GM18867 (cell line): ENCODE results near the gene CD6.
"Not testable (repeated sequence)": the region's sequence is repeated elsewhere in the genome, so short reads cannot be mapped to it uniquely, and the experiment has no call there.

Source experiments
- ATAC-seq: cut with Tn5 transposase; IDR thresholded peaks from one replicate; pipeline ENCODE4 v1.9.1; 2021; ENCODE audit warnings: mild to moderate bottlenecking, moderate library complexity; ENCODE audit not compliant: unreplicated experiment

CD6 gene

DNA sequence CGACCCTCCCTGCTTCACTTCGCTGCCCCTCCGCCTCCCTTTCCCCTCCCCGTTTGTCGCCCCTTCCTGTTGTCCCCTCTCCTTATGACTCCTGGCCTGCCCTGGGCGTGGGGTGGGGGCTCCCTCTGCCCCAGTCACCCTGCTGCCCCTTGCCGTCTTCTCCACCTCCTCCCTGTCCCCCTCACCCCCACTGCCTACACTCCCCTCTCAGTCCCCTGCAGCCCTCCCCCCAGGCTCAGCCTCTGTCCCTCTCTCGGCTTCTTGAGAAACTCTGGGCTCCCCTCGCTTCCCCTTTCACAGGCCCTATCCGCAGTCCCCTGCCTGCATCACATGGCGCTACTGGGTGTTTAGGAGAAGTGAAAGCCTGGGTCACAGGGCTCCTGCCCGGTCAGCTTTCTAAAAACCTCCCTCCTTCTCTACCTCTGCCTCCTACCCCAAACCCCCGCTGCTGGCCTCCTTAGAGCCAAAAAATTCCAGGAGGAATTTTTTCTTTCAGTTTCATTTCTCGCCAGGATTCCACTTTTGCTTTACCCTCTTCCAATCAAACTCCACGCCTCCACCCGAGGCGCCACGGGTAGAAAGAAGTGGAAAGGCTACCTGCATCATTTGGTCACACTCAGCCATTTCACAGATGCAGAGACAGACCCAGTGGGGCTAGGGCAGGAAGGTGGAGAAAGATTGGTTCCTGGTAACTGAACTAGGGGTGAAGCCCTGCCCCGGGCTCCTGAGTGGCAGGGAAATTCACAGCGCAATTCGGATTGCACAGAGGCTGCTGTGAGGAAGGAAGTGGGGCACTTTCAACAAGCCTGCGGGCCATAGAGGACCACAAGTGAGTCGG is 19.4 kb upstream of the CD6 start, which contains the start of gene SLC15A3:
Gene SLC15A3 (minus strand): TSS at position 273 of the 838 bp plus-strand sequence. CDS start 625 bp downstream, outside the sequence.
- ATAC-seq: peak; percentile 74

DNA sequence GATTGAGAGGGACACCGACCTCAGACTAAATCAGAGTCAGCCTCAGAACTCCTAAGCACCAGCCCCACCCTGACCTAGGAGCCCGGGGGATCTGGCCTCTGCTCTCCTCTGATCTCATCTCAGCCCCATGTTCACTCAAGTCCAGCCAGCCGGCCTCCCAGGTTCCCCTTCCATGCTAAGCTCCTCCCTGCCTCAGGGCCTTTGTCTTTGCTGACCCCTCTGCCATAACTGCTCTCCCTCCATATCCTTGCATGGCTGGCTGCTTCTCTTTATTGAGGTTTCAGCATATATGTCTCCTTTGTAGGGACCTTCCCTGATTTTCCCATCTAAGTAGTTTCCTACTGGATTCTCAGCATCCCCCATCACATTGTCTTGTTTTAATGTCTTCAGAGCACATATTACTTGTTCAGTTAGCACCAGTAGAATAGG is 18.7 kb upstream of the CD6 start:
- peak; percentile 6 for ATAC-seq

DNA sequence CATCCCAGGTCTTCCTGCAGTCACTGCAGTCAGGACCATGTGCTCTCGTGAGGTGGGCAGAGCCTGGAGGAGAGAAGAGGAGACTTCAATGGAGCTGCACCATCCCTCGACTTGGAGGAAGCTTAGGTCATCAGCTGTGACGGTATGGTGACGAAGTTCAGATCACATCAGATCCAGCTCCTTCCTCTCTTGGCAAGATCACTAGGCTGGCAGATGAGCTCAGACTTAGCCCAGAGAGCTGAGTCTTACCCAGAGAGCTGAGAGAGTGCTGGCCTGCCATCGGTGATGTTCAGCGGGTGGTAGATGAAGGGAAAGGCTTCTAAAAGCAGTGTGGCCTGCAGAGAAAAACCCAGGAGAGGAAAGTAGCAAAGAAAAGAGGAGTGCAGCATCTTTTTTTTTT is 17.7 kb upstream of the CD6 start:
- no peak for ATAC-seq

DNA sequence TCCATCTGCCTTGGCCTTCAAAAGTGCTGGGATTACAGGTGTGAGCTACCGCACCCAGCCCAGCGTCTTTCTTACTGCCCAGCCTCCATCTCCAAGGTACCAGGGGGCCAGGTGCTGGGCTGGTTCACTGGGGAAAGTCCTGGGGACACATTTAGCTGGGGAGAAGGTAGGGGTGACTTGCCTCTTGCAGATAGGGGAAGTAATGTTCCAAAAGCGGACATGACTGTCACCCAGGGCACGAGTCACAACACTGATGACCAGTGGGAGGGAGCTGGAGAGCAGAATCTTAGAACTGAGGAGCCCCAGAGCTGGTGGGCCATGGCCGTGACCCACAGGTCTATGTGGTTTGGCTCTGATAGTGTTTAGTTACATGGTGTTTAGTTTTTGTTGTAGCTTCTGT is 17.1 kb upstream of the CD6 start:
- ATAC-seq: no peak

DNA sequence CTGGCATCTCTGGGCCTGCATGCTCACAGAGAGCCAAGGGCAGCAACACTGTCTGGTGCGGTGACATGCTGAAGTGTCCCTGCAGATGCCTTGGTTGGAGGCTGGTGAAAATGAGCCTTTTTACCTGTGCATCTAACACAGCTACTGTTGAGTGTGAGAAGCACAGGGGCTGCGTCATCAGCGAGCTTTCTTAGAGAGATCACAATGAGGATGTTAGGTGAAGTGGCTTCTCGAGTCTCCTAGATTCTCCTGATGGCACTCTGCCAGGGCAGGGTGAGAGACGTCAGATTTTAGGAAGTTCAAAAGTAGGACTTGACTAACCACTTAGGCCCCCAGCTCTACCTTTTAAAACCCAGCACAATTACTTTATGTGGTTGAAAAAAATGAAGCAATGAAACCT is 15.9 kb upstream of the CD6 start:
- ATAC-seq: no peak

DNA sequence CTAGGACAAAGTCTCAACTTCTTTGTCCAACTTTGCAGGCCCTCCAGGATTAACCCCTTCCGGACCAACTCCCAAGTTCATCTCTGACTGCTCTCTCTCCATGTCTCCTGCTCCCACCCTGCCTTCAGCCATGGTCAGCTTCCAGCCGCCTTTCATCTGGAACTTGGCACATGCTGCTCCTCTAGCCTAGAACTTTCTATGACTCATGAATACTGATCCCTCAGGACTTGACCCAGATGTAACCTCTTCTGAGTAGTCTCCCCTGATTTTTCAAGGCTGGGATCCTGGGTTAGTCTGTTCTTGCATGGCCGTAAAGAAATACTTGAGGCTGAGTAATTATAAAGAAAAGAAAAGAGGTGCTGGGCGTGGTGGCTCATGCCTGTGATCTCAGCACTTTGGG is 14.3 kb upstream of the CD6 start:
- no peak for ATAC-seq

DNA sequence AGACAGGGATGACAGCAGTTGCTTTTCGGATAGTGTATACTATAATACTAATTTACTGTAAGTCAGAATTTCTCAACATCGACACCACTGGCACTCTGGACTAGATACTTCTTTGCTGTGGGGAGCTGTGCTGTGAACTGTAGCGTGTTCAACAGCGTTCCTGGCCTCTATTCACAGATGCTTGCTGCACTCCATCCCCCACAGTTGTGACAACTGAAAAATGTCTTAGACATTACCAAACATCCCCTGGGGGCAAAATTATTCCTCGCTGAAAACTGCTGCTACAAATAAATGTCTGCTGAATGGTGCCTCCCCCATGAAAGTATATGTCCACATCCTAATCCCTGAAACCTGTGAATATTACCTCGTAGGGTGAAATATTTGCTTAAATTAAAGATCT is 12.0 kb upstream of the CD6 start:
- no peak for ATAC-seq

DNA sequence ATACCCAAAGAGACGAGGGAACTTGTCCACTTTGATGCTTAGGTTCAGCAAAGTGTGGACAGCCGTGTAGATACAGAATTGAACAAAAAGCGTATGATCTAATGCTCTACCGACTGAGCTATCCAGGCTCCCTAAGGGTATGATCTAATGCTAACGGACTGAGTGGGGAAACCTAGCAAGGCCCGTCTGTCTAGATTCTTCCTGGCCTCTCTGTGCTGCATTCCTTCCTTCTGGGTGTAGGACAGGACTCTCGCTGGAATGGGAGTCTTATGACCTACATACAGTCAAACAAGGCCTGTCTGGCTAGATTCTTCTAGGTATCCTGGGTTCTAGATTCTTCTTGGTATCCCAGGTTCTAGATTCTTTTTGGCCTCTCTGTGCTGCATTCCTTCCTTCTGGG is 11.1 kb upstream of the CD6 start:
- no peak for ATAC-seq

DNA sequence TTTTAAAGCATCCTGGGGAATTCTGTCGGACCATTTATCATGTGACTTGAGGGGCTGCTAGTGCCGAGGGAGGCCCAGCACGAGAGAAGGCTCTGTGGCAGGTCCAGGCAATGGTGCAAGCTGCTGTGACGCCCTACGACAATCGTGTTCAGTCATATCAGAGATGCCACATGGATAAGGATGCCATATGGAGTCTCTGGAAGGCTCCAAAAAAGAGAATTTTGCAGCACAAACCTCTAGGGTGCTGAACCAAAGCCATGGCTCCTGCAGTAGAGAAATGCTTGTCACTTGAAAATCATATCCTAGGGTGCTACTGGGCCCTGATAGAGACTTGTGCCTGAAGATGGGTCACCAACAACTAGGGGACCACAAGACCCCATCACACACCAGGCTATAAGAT is 6.7 kb upstream of the CD6 start:
- ATAC-seq: no peak

DNA sequence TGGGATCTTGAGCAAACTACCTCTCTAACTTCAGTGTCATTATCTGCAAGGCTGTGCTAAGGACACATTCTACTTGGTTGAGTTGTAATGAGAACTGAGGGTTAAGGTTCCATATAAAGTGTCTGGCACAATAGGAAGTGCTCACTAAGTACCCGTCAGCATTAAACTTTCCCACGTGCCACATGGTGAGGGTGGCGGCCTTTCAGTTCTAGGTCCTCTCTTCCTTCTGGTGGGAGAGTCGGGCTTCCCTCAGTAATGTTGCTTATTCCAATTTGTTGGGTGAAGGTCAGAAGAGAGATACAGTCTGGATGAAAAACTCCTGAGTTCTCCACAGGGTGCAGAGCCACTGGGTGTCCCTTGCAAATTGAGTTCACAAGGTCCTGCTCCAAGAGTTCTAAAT is 4.6 kb upstream of the CD6 start:
- ATAC-seq: no peak

DNA sequence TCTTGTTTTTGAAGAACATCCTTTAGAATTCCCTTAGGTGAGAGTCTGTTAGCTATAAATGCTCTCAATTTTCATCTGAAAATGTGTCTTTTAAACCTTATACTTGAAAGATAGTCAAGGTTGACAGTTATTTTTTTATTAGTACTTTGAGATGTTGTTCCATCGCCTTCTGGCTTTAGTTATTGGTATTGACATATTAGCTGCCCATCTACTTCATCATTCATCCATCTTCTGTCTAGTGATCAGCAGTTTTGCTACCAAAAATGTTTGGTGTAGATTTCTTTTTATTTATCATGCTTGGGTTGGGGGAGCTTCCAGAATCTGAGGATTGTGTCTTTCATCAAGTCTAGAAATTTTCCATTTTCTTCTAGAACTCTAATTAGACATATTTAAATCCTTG is 3.3 kb upstream of the CD6 start:
- ATAC-seq: no peak

DNA sequence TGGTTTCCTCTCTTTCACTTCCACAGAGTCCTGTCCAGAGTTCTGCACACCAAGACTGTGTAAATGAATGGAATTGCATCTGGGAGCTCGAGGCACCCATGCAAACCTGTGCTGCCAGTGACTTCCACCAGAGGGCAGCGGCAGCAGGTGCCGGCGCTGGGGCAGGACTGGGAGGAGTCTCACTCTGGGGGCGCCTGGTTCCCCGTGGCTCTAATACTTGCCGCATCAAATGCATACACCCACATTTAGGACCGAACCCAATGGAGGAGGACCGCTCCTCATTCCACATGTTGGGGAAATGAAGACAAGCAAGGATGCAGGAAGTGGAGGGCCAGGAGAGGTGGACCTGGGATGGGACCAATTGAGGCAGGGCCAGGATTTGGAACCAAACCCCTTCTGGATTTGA is 1.1 kb upstream of the CD6 start:
- ATAC-seq: peak; percentile 60

DNA sequence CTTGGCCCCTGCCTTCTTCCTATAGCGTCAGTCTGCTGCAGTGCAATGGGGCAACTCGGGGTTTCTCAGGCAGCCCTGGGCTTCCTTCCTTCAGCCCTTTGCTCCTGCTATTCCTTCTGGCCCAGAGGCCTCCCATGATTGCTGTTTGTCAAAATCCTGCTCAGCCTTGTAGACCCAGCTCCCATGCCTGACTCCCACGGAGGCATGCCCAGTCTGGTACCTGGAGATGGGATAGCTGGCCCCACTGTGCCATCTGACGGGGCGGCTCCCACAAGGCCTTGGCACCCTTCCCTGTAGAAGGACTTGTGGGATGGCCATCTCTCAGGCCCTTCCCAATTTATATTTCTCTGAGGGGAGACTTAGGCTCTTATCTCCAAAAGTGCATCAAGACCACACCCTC is 590 bp upstream of the CD6 start:
- ATAC-seq: no peak

DNA sequence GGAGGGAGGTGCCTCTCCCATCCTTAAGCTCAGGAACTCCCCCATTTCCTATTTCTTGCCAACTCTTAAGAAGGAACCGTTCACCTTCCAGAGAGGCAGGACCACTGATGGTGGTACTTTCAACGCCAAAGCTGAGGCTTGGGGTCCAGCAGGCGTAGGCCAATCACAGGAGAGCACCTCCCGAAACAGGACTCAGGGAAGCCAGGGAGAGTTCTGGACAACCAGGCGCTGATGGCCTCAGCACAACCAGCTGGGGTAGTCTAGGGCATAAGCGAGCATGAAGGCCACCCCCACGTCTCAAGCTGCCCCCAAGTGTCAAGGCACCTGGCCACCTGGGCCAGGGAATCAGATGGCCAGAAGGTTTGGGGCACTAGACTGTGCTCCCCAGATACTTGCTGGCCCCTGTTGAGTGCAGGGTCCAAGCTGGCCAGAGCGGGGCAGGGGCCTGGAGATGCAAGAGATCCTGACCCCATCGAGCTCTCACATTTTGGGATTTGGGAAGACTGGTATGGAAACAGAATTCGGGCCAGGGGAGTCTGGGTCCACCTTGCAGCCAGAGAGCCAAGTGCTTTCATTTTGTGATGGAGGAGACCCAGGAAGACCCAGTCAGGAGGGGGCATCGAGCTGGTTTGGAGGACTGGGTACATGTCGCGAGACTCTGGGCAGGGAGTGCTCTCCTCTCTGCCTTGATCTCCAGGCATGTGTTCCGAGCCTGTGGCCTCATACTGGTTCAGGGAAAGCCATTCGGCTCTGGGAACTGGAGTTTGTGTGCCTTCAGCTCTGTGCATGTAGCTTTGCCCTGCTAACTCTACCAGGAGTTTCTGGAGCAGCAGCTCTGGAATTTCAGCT is 926 bp downstream of the CD6 start:
- no peak for ATAC-seq

DNA sequence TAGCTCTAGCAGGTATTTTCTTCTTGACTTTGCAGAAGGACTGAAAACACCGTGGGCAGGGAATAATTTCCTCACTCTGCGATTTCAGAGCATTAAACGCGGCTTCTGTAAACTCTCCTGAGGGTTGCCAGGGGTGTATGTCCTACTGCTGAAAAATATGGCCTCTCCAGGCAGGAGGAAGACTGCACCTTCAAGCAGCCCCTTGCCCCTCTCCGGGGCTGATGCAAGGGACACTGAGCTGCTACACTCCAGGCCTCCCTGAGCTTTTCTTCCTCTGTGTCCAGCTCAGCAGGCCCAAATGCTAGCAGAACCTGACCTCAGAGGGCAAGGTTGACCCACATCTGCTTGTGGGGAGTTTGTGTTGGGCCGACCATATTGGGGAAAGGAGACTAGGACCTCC is 2.2 kb downstream of the CD6 start:
- no peak for ATAC-seq

DNA sequence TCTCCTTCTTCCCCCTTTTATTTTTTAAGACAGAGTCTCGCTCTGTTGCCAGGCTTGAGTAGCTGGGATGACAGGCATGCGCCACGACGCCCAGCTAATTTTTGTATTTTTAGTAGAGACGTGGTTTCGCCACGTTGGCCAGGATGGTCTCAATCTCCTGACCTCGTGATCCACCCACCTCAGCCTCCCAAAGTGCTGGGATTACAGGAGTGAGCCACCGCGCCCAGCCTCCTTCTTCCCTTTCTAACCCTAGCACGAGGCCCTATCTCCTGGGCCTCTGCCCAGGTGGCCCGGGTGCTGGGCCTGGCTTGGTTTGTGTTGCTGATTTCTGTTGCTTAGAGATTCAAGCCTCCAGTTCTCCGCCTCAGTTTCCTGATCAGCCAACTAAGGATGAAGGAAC is 2.8 kb downstream of the CD6 start:
- ATAC-seq: not testable (repeated sequence)

DNA sequence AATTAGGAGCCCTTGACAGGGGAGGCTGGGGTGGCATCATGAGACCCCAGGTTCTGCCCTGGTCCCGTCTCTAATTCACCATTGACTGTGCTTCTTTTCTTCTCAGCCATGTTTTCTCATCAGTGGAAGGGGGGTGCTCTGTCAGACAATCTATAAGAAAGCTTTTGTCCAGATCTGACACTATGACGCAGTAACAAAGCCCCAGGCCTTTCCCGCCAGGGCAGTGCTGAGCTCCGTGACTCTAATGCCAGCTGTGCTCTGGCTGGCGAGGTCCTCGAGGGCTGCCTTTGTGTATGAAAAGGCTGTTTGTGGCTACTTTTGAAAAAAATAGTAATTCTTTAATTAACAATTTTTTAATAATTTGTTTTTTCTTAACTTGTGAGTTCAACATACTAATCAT is 3.2 kb downstream of the CD6 start:
- ATAC-seq: no peak

DNA sequence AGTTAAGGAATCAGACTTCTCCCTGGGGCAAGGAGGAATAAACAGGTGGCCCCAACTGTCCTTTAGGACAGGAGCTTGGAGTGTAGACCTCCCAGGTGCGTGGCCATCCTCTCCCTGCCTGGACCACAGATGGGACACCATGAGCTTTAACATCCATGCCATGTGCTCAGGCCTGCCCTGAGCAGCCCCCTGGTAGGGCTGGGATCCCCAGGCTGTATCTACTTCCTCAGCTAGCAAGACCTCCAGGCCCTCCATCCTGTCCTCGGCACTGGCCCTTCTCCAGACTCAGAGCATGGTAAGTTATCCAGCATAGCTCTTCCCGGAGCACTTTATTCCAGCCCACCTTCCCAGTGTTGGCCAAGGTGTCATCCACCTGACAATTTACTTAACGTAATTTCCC is 5.7 kb downstream of the CD6 start:
- no peak for ATAC-seq

DNA sequence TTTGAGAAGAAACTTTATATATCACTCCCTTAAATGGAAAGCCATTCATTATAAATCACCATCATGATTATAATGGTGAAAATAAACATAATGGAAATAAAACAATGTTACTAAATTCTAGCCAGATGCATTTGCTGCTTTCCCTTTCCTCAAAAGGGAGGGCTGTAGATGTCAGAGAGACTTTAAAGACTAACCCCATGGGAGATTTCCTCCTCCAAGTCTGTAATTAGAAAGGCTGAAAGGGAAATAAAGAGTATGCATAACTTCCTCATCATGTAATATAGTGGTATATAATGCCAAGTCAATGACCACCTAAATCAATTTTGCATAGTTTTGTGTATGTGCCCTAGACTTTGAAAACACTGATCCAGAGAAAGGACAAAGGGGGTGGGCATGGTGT is 6.4 kb downstream of the CD6 start:
- ATAC-seq: no peak

DNA sequence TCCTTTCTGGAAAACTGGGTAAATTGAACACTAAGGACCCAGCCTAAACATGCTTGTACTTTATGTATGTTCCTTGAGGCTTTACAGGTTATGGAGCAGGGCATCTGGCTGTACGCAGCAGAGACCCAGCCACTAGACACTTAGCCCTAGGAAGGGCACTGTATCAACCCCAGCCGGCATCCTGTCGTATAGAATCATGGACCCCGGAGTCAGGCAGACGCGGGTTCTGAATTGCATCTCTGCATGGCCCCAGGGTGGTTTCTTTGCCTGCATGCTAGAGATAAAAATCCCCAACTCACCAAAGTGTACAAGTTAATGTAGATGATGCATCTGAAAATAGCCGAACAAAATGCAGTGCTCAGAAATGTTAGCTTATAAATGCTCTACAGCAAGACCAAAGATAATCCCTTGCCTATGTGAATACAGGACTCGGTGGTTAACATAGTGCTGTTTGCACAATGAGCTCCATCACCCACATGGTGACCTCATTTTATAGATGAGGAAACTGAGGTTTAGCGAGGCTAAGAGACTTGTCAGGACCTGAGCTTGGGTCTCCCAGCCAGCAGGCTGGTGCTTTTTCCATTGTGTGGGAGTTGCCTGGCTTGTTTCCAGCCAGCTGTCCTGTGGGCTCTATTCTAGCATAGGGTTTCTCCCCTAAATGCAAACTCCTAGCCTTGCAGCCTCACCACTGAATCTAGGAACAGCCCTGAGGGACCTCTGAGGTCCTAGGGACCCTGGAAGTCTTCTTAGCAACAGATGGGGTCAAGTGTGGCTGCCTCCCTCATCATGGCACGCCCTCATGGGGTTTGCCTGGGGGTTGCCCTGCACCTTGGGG is 7.3 kb downstream of the CD6 start:
- peak; percentile 57 for ATAC-seq

DNA sequence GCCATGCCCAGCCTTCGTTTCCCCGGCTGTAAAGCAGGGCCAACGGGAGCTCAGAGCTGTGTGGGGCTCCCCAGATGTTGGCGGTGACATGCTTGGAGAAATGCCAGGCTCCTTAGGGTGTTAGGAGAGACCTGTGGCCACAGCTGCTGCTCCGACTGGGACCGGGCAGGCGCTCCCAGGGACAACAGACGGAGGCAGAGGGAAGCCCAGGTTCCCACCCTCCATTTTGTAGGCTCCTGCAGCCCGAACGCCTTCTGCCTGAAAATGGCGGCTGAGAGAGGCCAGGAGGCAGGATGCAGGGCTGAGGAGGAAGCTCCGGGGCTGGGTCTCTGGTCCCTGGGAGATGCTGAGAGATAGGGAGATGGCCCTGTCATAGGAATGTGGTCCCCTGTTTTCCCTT is 10.0 kb downstream of the CD6 start:
- no peak for ATAC-seq
